LNCaP clone FGC (cell line): ENCODE data around the gene TENM4.

Experiments
- DNase-seq: peaks from one replicate; pipeline ENCODE4 v3.0.0-alpha.2; 2011; ENCODE audit warnings: low read depth
- H3K4me3 ChIP-seq: 2 replicates; pipeline ENCODE4 v1.5.1; 2011; ENCODE audit warnings: mild to moderate bottlenecking, low read depth, low read length, control low read depth
- TF ChIP-seq, protein P1 (sequence below): IDR thresholded peaks from 2 replicates; pipeline ENCODE4 v1.5.1; 2012; ENCODE audit warnings: mild to moderate bottlenecking; ENCODE audit not compliant: control insufficient read depth, insufficient read depth; ENCODE audit errors: extremely low read depth

TENM4 gene

DNA sequence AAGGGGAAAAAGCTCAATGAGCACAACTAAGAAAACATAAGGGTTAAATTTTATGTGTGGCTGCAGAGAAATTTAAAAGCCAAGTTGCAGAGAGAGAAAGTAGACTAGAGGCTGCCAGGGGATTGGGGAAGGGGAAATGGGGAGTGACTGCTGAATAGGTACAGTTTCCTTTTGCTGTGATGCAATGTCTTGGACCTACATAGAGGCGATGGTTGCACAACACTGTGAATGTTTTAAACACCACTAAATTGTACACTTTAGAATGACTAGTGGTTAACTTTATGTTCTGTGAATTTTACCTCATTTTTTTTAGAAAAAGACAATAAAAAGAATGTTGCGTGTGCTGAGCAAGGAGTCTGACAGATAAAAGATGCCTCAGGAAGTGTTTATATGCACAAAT lies 36.5 kb downstream of the TENM4 start:
- DNase-seq: no peak
- no peak overlapping the region for H3K4me3 ChIP-seq
- TF ChIP-seq, protein P1, sequence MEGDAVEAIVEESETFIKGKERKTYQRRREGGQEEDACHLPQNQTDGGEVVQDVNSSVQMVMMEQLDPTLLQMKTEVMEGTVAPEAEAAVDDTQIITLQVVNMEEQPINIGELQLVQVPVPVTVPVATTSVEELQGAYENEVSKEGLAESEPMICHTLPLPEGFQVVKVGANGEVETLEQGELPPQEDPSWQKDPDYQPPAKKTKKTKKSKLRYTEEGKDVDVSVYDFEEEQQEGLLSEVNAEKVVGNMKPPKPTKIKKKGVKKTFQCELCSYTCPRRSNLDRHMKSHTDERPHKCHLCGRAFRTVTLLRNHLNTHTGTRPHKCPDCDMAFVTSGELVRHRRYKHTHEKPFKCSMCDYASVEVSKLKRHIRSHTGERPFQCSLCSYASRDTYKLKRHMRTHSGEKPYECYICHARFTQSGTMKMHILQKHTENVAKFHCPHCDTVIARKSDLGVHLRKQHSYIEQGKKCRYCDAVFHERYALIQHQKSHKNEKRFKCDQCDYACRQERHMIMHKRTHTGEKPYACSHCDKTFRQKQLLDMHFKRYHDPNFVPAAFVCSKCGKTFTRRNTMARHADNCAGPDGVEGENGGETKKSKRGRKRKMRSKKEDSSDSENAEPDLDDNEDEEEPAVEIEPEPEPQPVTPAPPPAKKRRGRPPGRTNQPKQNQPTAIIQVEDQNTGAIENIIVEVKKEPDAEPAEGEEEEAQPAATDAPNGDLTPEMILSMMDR: no peak

DNA sequence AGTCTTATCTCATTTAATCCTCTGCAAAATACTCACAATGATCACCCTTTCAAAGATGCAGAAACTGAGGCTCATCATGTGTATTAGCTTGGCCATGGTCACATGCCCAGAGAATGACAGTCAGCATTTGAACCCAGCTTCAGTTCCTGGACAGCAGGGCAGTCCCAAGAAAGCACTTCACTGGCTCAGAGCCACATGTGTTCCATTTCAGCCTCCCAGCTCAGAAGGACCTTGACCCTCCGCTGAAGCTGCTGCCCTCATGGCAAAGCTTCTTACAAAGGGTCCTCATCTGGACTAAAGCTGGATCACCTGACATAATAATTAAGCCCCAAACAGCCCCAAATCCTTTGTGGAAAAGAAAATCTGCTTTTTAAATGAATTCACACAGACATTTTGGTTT lies 37.0 kb downstream of the TENM4 start:
- TF ChIP-seq, protein P1: no peak
- DNase-seq: no peak
- no peak overlapping the region for H3K4me3 ChIP-seq

DNA sequence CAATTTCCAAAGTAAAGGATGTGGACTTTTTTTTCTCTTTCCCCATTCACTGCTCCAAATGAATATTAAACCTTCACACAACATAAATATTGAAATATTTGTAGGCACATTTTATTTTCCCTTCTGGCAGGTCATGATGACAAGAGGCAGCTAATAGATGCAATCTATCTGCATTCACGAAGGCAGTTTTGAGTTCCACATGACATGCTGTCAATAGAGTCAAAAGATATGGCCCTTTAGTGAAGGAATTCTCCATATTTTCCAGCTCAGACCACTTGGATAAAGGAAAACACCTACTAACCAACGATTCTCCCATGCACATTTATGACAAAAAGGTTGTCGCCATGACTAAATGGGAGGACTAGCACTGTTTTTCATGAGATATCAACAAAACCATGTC lies 37.9 kb downstream of the TENM4 start:
- no peak overlapping the region for H3K4me3 ChIP-seq
- no peak for DNase-seq
- TF ChIP-seq, protein P1: no peak

DNA sequence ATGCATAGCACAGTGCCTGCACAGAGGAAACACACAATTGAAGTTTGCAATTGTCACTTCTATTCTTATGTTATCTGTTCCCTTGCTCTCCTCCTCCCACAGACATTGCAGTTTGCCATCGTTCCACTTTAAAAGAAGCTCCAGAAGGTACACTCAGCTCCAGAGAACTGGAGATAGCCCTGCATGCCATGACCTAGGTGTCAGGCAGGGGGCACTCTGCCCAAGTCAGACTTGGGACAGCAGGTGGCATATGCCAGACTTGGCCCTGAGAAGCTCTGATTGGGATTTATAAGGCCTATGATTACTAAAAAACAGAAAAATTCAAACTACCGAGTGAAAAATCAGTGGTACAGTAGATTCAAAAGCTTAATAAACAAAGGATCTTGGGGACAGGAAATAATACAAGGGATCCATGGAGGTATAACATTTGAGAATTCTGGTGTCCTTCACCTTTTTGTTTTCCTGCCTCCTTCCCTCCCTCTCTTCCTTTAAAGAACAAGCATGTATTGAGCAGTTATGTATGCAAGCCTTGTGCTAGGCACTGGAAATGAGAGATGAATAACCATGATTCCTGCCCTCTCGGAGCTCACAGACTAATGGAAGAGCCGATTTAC lies 40.0 kb downstream of the TENM4 start:
- TF ChIP-seq, protein P1: peak; percentile 91
- peak; percentile 19 for DNase-seq
- no peak overlapping the region for H3K4me3 ChIP-seq

DNA sequence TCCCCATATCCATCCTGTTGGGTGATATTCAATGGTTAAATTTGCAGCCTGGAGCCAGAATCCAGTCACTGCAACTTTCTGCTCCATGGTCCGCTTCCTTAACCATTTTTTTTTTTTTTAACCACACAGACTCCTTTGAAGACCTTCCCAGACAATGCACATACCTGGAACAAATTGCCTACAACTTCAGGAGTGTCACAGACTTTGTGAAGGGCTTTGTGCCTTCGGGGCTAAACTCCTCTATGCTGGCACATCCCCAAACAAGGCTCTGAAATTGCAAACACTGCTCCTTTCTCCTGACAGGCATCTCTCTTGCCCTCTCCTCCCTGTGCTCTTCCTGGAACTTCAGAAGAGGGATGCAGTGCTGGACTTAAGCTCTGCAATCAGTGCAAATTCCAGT lies 40.6 kb downstream of the TENM4 start:
- TF ChIP-seq, protein P1: no peak
- DNase-seq: no peak

DNA sequence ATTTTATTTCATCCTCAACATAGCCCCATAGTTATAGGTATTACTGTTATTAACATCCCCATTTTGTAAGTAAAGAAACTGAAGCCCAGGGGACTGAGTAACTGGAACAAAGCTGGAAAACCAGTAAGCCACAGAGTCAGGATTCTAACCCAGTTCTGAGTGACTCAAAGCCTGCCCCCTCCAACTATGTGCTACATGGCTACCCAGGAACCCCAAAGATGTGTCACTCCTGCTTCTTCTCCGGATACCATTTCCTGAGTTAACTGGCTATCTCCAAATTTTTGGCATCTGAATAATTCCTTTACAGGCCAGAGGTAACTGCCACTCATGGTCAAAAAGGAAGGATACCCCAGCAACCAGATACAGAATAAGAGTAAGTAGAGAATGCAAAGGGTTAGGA lies 43.6 kb downstream of the TENM4 start:
- no peak overlapping the region for H3K4me3 ChIP-seq
- TF ChIP-seq, protein P1: no peak
- DNase-seq: no peak

More for the DNA sequence above, 40.6 kb downstream of the TENM4 start:
- no peak overlapping the region for H3K4me3 ChIP-seq

DNA sequence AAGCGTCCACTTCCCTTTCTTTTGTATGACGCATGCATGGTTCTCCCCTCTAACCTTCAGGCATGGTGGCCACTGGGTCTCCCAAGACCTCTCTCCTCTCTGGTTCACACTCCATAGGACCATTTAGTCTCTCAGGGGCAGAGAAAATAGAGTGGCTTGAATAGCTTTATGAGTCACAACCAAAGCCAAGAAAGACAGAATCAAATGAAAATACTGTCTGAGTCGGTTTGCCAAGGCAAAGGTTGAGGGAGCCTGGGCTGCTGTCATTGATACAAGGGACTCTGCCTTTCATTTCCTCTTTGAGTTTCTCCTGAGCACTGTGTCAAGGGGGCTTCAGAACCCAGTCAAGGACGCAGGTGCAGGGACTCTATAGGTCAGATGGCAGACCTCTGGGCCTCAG lies 44.2 kb downstream of the TENM4 start:
- no peak for DNase-seq
- TF ChIP-seq, protein P1: no peak
- no peak overlapping the region for H3K4me3 ChIP-seq
